ENCODE results near the gene GALNT17. TPM values are rescaled to one million over a fixed set of nuclear protein-coding genes. Genes with fewer than 3 reads are reported as not detected.

Gene GALNT17
- total RNA-seq, 2 donors from 2014 or later: not detected

GRCh38 chr7:71286924-71287323 lies 155.0 kb downstream of the GALNT17 start:
- no peaks in the 10 kb centered on the region for H3K4me1 Mint-ChIP-seq
- no peaks in the 10 kb centered on the region for H3K9me3 ChIP-seq (ENCODE audit: control insufficient read depth, low read length, poor library complexity, severe bottlenecking)
- DNase-seq: no peak
- no peak overlapping the region for H3K27ac Mint-ChIP-seq
- no peaks in the 10 kb centered on the region for H3K36me3 Mint-ChIP-seq (ENCODE audit: low read depth)
- no peak for ATAC-seq
- no peaks in the 10 kb centered on the region for H3K27me3 Mint-ChIP-seq
- no peak overlapping the region for H3K4me3 Mint-ChIP-seq

GRCh38 chr7:71290452-71290851 lies 158.5 kb downstream of the GALNT17 start:
- Mint-ChIP-seq H3K36me3 (ENCODE audit: low read depth) (no peaks in the 10 kb centered on the region), H3K27me3 (no peaks in the 10 kb centered on the region), H3K27ac (no peak overlapping the region), H3K4me1 (no peaks in the 10 kb centered on the region), H3K4me3 (no peak overlapping the region)
- DNase-seq: no peak
- H3K9me3 ChIP-seq (ENCODE audit: control insufficient read depth, low read length, poor library complexity, severe bottlenecking): no peaks in the 10 kb centered on the region
- ATAC-seq: no peak

- no peaks in the 10 kb centered on the region for H3K27me3 Mint-ChIP-seq
- no peaks in the 10 kb centered on the region for H3K9me3 ChIP-seq (ENCODE audit: control insufficient read depth, low read length, poor library complexity, severe bottlenecking)
- no peaks in the 10 kb centered on the region for H3K36me3 Mint-ChIP-seq (ENCODE audit: low read depth)
- DNase-seq (no peak), ATAC-seq (no peak)
- H3K4me1 Mint-ChIP-seq: no peaks in the 10 kb centered on the region
- H3K4me3 Mint-ChIP-seq: no peak overlapping the region
- H3K27ac Mint-ChIP-seq: no peak overlapping the region
Measured at GRCh38 chr7:71298378-71298777, 166.4 kb downstream of the GALNT17 start.

GRCh38 chr7:71300086-71300485 lies 168.1 kb downstream of the GALNT17 start:
- H3K4me1 Mint-ChIP-seq: no peaks in the 10 kb centered on the region
- H3K4me3 Mint-ChIP-seq: no peak overlapping the region
- H3K36me3 Mint-ChIP-seq (ENCODE audit: low read depth): no peaks in the 10 kb centered on the region
- ATAC-seq (no peak), DNase-seq (no peak)
- H3K27me3 Mint-ChIP-seq: no peaks in the 10 kb centered on the region
- H3K9me3 ChIP-seq (ENCODE audit: control insufficient read depth, low read length, poor library complexity, severe bottlenecking): no peaks in the 10 kb centered on the region
- H3K27ac Mint-ChIP-seq: no peak overlapping the region

- DNase-seq (no peak), ATAC-seq (no peak)
- Mint-ChIP-seq H3K27me3 (no peaks in the 10 kb centered on the region), H3K27ac (no peak overlapping the region), H3K4me1 (no peaks in the 10 kb centered on the region), H3K4me3 (no peak overlapping the region), H3K36me3 (ENCODE audit: low read depth) (no peaks in the 10 kb centered on the region)
- no peaks in the 10 kb centered on the region for H3K9me3 ChIP-seq (ENCODE audit: control insufficient read depth, low read length, poor library complexity, severe bottlenecking)
Measured at GRCh38 chr7:71300603-71301002, 168.7 kb downstream of the GALNT17 start.

- Mint-ChIP-seq H3K36me3 (ENCODE audit: low read depth) (no peaks in the 10 kb centered on the region), H3K4me1 (no peaks in the 10 kb centered on the region), H3K27me3 (no peaks in the 10 kb centered on the region), H3K4me3 (no peak overlapping the region), H3K27ac (no peak overlapping the region)
- ATAC-seq: no peak
- no peaks in the 10 kb centered on the region for H3K9me3 ChIP-seq (ENCODE audit: control insufficient read depth, low read length, poor library complexity, severe bottlenecking)
- DNase-seq: no peak
Measured at GRCh38 chr7:71301167-71301566, 169.2 kb downstream of the GALNT17 start.

GRCh38 chr7:71303566-71303965 lies 171.6 kb downstream of the GALNT17 start:
- no peak for ATAC-seq
- H3K9me3 ChIP-seq (ENCODE audit: control insufficient read depth, low read length, poor library complexity, severe bottlenecking): no peaks in the 10 kb centered on the region
- H3K4me1 Mint-ChIP-seq: no peaks in the 10 kb centered on the region
- no peak overlapping the region for H3K27ac Mint-ChIP-seq
- no peaks in the 10 kb centered on the region for H3K27me3 Mint-ChIP-seq
- no peaks in the 10 kb centered on the region for H3K36me3 Mint-ChIP-seq (ENCODE audit: low read depth)
- no peak for DNase-seq
- H3K4me3 Mint-ChIP-seq: no peak overlapping the region

GRCh38 chr7:71308096-71308495 lies 176.2 kb downstream of the GALNT17 start:
- DNase-seq (no peak), ATAC-seq (no peak)
- Mint-ChIP-seq H3K27ac (no peak overlapping the region), H3K4me1 (no peaks in the 10 kb centered on the region), H3K27me3 (no peaks in the 10 kb centered on the region), H3K4me3 (no peak overlapping the region), H3K36me3 (ENCODE audit: low read depth) (no peaks in the 10 kb centered on the region)
- no peaks in the 10 kb centered on the region for H3K9me3 ChIP-seq (ENCODE audit: control insufficient read depth, low read length, poor library complexity, severe bottlenecking)

- Mint-ChIP-seq H3K27me3 (no peaks in the 10 kb centered on the region), H3K36me3 (ENCODE audit: low read depth) (no peaks in the 10 kb centered on the region), H3K4me3 (no peak overlapping the region), H3K27ac (no peak overlapping the region), H3K4me1 (no peaks in the 10 kb centered on the region)
- ATAC-seq (no peak), DNase-seq (no peak)
- H3K9me3 ChIP-seq (ENCODE audit: control insufficient read depth, low read length, poor library complexity, severe bottlenecking): no peaks in the 10 kb centered on the region
Measured at GRCh38 chr7:71311576-71311975, 179.6 kb downstream of the GALNT17 start.

GRCh38 chr7:71312755-71313490 lies 181.0 kb downstream of the GALNT17 start:
- ATAC-seq (no peak), DNase-seq (no peak)
- Mint-ChIP-seq H3K4me1 (no peaks in the 10 kb centered on the region), H3K27ac (no peak overlapping the region), H3K4me3 (no peak overlapping the region), H3K36me3 (ENCODE audit: low read depth) (no peaks in the 10 kb centered on the region), H3K27me3 (no peaks in the 10 kb centered on the region)
- no peaks in the 10 kb centered on the region for H3K9me3 ChIP-seq (ENCODE audit: control insufficient read depth, low read length, poor library complexity, severe bottlenecking)

GRCh38 chr7:71313553-71313952 lies 181.6 kb downstream of the GALNT17 start:
- Mint-ChIP-seq H3K4me1 (no peaks in the 10 kb centered on the region), H3K36me3 (ENCODE audit: low read depth) (no peaks in the 10 kb centered on the region), H3K27ac (no peak overlapping the region), H3K27me3 (no peaks in the 10 kb centered on the region), H3K4me3 (no peak overlapping the region)
- no peaks in the 10 kb centered on the region for H3K9me3 ChIP-seq (ENCODE audit: control insufficient read depth, low read length, poor library complexity, severe bottlenecking)
- ATAC-seq: no peak
- DNase-seq: no peak

GRCh38 chr7:71320916-71321315 lies 189.0 kb downstream of the GALNT17 start:
- ATAC-seq (no peak), DNase-seq (no peak)
- H3K4me3 Mint-ChIP-seq: no peak overlapping the region
- no peaks in the 10 kb centered on the region for H3K27me3 Mint-ChIP-seq
- H3K27ac Mint-ChIP-seq: no peak overlapping the region
- H3K9me3 ChIP-seq (ENCODE audit: control insufficient read depth, low read length, poor library complexity, severe bottlenecking): no peaks in the 10 kb centered on the region
- H3K4me1 Mint-ChIP-seq: no peaks in the 10 kb centered on the region
- H3K36me3 Mint-ChIP-seq (ENCODE audit: low read depth): no peaks in the 10 kb centered on the region

GRCh38 chr7:71322201-71322600 lies 190.3 kb downstream of the GALNT17 start:
- Mint-ChIP-seq H3K27me3 (no peaks in the 10 kb centered on the region), H3K4me1 (no peaks in the 10 kb centered on the region), H3K36me3 (ENCODE audit: low read depth) (no peaks in the 10 kb centered on the region), H3K4me3 (no peak overlapping the region), H3K27ac (no peak overlapping the region)
- DNase-seq: no peak
- ATAC-seq: no peak
- H3K9me3 ChIP-seq (ENCODE audit: control insufficient read depth, low read length, poor library complexity, severe bottlenecking): no peaks in the 10 kb centered on the region

GRCh38 chr7:71323726-71324125 lies 191.8 kb downstream of the GALNT17 start:
- Mint-ChIP-seq H3K4me3 (no peak overlapping the region), H3K27ac (no peak overlapping the region), H3K27me3 (no peaks in the 10 kb centered on the region), H3K4me1 (no peaks in the 10 kb centered on the region), H3K36me3 (ENCODE audit: low read depth) (no peaks in the 10 kb centered on the region)
- ATAC-seq (no peak), DNase-seq (no peak)
- no peaks in the 10 kb centered on the region for H3K9me3 ChIP-seq (ENCODE audit: control insufficient read depth, low read length, poor library complexity, severe bottlenecking)
